ENCODE measurements around the gene H2AZ1.
"Not testable (repeated sequence)": the region's sequence is repeated elsewhere in the genome, so short reads cannot be mapped to it uniquely, and the experiment has no call there.

The H2AZ1 gene

GRCh38 chr4:99949999-99950912 lies at the start of gene H2AZ1:
Gene H2AZ1 (minus strand): TSS chr4:99950275. CDS start chr4:99950170, 105 bp downstream.
- DNase-seq: peak; percentile 98
- in situ Hi-C loops (cut with HindIII; ENCODE audit: low pct_ligation_motif_present, low pct_unique_long_range_greater_than_20kb, low sequenced_read_pairs): no loop called here

- in situ Hi-C loops (cut with HindIII; ENCODE audit: low pct_ligation_motif_present, low pct_unique_long_range_greater_than_20kb, low sequenced_read_pairs): no loop called here
- peak; percentile 30 for DNase-seq
Measured at GRCh38 chr4:99998062-99998867, 48.2 kb upstream of the H2AZ1 start.

GRCh38 chr4:99991741-99992140 lies 41.7 kb upstream of the H2AZ1 start:
- in situ Hi-C loops (cut with HindIII; ENCODE audit: low pct_ligation_motif_present, low pct_unique_long_range_greater_than_20kb, low sequenced_read_pairs): no loop called here

GRCh38 chr4:99987681-99988080 lies 37.6 kb upstream of the H2AZ1 start:
- no peak for DNase-seq
- in situ Hi-C loops (cut with HindIII; ENCODE audit: low pct_ligation_motif_present, low pct_unique_long_range_greater_than_20kb, low sequenced_read_pairs): no loop called here

More at GRCh38 chr4:99991741-99992140, 41.7 kb upstream of the H2AZ1 start:
- DNase-seq: no peak

- in situ Hi-C loops (cut with HindIII; ENCODE audit: low pct_ligation_motif_present, low pct_unique_long_range_greater_than_20kb, low sequenced_read_pairs): no loop called here
- DNase-seq: no peak
Measured at GRCh38 chr4:99986792-99987191, 36.7 kb upstream of the H2AZ1 start.

- in situ Hi-C loops (cut with HindIII; ENCODE audit: low pct_ligation_motif_present, low pct_unique_long_range_greater_than_20kb, low sequenced_read_pairs): no loop called here
- DNase-seq: no peak
Measured at GRCh38 chr4:99983289-99983943, 33.3 kb upstream of the H2AZ1 start.

- DNase-seq: peak; percentile 5
- in situ Hi-C loops (cut with HindIII; ENCODE audit: low pct_ligation_motif_present, low pct_unique_long_range_greater_than_20kb, low sequenced_read_pairs): no loop called here
Measured at GRCh38 chr4:99979872-99980271, 29.8 kb upstream of the H2AZ1 start.

- in situ Hi-C loops (cut with HindIII; ENCODE audit: low pct_ligation_motif_present, low pct_unique_long_range_greater_than_20kb, low sequenced_read_pairs): no loop called here
- no peak for DNase-seq
Measured at GRCh38 chr4:99971453-99972111, 21.5 kb upstream of the H2AZ1 start.

GRCh38 chr4:99968330-99968729 lies 18.3 kb upstream of the H2AZ1 start:
- in situ Hi-C loops (cut with HindIII; ENCODE audit: low pct_ligation_motif_present, low pct_unique_long_range_greater_than_20kb, low sequenced_read_pairs): no loop called here
- DNase-seq: peak; percentile 66

- in situ Hi-C loops (cut with HindIII; ENCODE audit: low pct_ligation_motif_present, low pct_unique_long_range_greater_than_20kb, low sequenced_read_pairs): no loop called here
- no peak for DNase-seq
Measured at GRCh38 chr4:99966692-99967091, 16.6 kb upstream of the H2AZ1 start.

GRCh38 chr4:99965674-99966350 lies 15.7 kb upstream of the H2AZ1 start:
- in situ Hi-C loops (cut with HindIII; ENCODE audit: low pct_ligation_motif_present, low pct_unique_long_range_greater_than_20kb, low sequenced_read_pairs): no loop called here

GRCh38 chr4:99965173-99965572 lies 15.1 kb upstream of the H2AZ1 start:
- in situ Hi-C loops (cut with HindIII; ENCODE audit: low pct_ligation_motif_present, low pct_unique_long_range_greater_than_20kb, low sequenced_read_pairs): no loop called here

More at GRCh38 chr4:99965674-99966350, 15.7 kb upstream of the H2AZ1 start:
- DNase-seq: no peak

GRCh38 chr4:99961711-99962110 lies 11.6 kb upstream of the H2AZ1 start:
- in situ Hi-C loops (cut with HindIII; ENCODE audit: low pct_ligation_motif_present, low pct_unique_long_range_greater_than_20kb, low sequenced_read_pairs): no loop called here
- no peak for DNase-seq

More at GRCh38 chr4:99965173-99965572, 15.1 kb upstream of the H2AZ1 start:
- DNase-seq: no peak

GRCh38 chr4:99960648-99961047 lies 10.6 kb upstream of the H2AZ1 start:
- no peak for DNase-seq
- in situ Hi-C loops (cut with HindIII; ENCODE audit: low pct_ligation_motif_present, low pct_unique_long_range_greater_than_20kb, low sequenced_read_pairs): no loop called here

- in situ Hi-C loops (cut with HindIII; ENCODE audit: low pct_ligation_motif_present, low pct_unique_long_range_greater_than_20kb, low sequenced_read_pairs); DNase-seq: not testable (repeated sequence)
Measured at GRCh38 chr4:99958207-99958606, 8.1 kb upstream of the H2AZ1 start.

- in situ Hi-C loops (cut with HindIII; ENCODE audit: low pct_ligation_motif_present, low pct_unique_long_range_greater_than_20kb, low sequenced_read_pairs): no loop called here
- DNase-seq: no peak
Measured at GRCh38 chr4:99950913-99951254, 809 bp upstream of the H2AZ1 start.

- in situ Hi-C loops (cut with HindIII; ENCODE audit: low pct_ligation_motif_present, low pct_unique_long_range_greater_than_20kb, low sequenced_read_pairs): no loop called here
- peak; percentile 94 for DNase-seq
Measured at GRCh38 chr4:99949034-99949998, 759 bp downstream of the H2AZ1 start.
